Trophoblast cell (in vitro differentiated cells and primary cell): Measurements from ENCODE around the gene DGKD.

Experiments
- DNase-seq, 2 donors: peaks; one replicate each; pipeline ENCODE4 v3.0.0-alpha.2; 2016
- H2AFZ ChIP-seq: 2 replicates; pipeline ENCODE4 v1.6.1; 2013; ENCODE audit warnings: low read length, moderate library complexity, mild to moderate bottlenecking; ENCODE audit not compliant: insufficient read depth, poor library complexity
- H2AK5ac ChIP-seq: 2 replicates; pipeline ENCODE4 v1.6.1; 2013; ENCODE audit warnings: mild to moderate bottlenecking, low read length
- H2BK120ac ChIP-seq: 2 replicates; pipeline ENCODE4 v1.6.1; 2013; ENCODE audit warnings: low read length, mild to moderate bottlenecking, moderate library complexity; ENCODE audit not compliant: insufficient read depth, poor library complexity
- H2BK12ac ChIP-seq: 2 replicates; pipeline ENCODE4 v1.6.1; 2013; ENCODE audit warnings: mild to moderate bottlenecking, low read length, moderate library complexity
- H2BK5ac ChIP-seq: 2 replicates; pipeline ENCODE4 v1.6.1; 2013; ENCODE audit warnings: low read length, low read depth, moderate library complexity, mild to moderate bottlenecking; ENCODE audit not compliant: poor library complexity
- H3K14ac ChIP-seq: 2 replicates; pipeline ENCODE4 v1.6.1; 2013; ENCODE audit warnings: mild to moderate bottlenecking, low read length
- H3K18ac ChIP-seq: 2 replicates; pipeline ENCODE4 v1.6.1; 2013; ENCODE audit warnings: mild to moderate bottlenecking, low read length
- H3K23ac ChIP-seq: 2 replicates; pipeline ENCODE4 v1.6.1; 2013; ENCODE audit warnings: low read length
- H3K27ac ChIP-seq: 2 replicates; pipeline ENCODE4 v1.5.1; 2013; ENCODE audit warnings: low read depth, mild to moderate bottlenecking, inconsistent platforms, low read length, moderate library complexity
- H3K27me3 ChIP-seq: 2 replicates; pipeline ENCODE4 v1.6.1; 2013; ENCODE audit warnings: inconsistent platforms, mild to moderate bottlenecking, low read length, moderate library complexity; ENCODE audit not compliant: insufficient read depth
- H3K36me3 ChIP-seq, 2 experiments: 1 replicate in 1 of 2; 2 replicates in 1 of 2; pipeline ENCODE4 v1.6.1; 2013; ENCODE audit warnings: low read length in 2 of 2, mild to moderate bottlenecking in 2 of 2, moderate library complexity in 1 of 2; ENCODE audit not compliant: insufficient read depth in 2 of 2, control insufficient read depth in 1 of 2
- H3K4ac ChIP-seq: 2 replicates; pipeline ENCODE4 v1.6.1; 2013; ENCODE audit warnings: low read depth, mild to moderate bottlenecking, low read length, moderate library complexity
- H3K4me1 ChIP-seq, 2 experiments: 1 replicate in 1 of 2; 2 replicates in 1 of 2; pipeline ENCODE4 v1.6.1; 2013; ENCODE audit warnings: low read length in 2 of 2, mild to moderate bottlenecking in 2 of 2, moderate library complexity in 1 of 2; ENCODE audit not compliant: insufficient read depth in 2 of 2, control insufficient read depth in 1 of 2
- H3K4me2 ChIP-seq: 2 replicates; pipeline ENCODE4 v1.6.1; 2013; ENCODE audit warnings: inconsistent platforms, mild to moderate bottlenecking, low read length, moderate library complexity
- H3K4me3 ChIP-seq: 2 replicates; pipeline ENCODE4 v1.5.1; 2013; ENCODE audit warnings: mild to moderate bottlenecking, low read depth, low read length, inconsistent platforms
- H3K79me1 ChIP-seq: one replicate; pipeline ENCODE4 v1.6.1; 2013; ENCODE audit warnings: low read length
- H3K79me2 ChIP-seq: 2 replicates; pipeline ENCODE4 v1.6.1; 2013; ENCODE audit warnings: low read length, mild to moderate bottlenecking; ENCODE audit not compliant: control insufficient read depth, insufficient read depth, poor library complexity
- H3K9ac ChIP-seq: 2 replicates; pipeline ENCODE4 v1.6.1; 2013; ENCODE audit warnings: mild to moderate bottlenecking, low read length
- H3K9me3 ChIP-seq: 2 replicates; pipeline ENCODE4 v1.6.1; 2013; ENCODE audit warnings: low read depth, mild to moderate bottlenecking, control low read depth, inconsistent platforms, low read length; ENCODE audit not compliant: insufficient read depth
- H4K12ac ChIP-seq: 2 replicates; pipeline ENCODE4 v1.6.1; 2013; ENCODE audit warnings: low read depth, mild to moderate bottlenecking, low read length, moderate library complexity
- H4K8ac ChIP-seq: 2 replicates; pipeline ENCODE4 v1.6.1; 2013; ENCODE audit warnings: low read depth, mild to moderate bottlenecking, low read length, moderate library complexity
- H4K91ac ChIP-seq: one replicate; pipeline ENCODE4 v1.6.1; 2013; ENCODE audit warnings: low read depth, mild to moderate bottlenecking, low read length, moderate library complexity
- WGBS: extraction: QIAGEN DNeasy Blood & Tissue Kit; methylation state at CpG from one replicate; pipeline ENCODE4 v1.1.7; 2013; ENCODE audit warnings: missing lambda C conversion rate; ENCODE audit not compliant: insufficient read length, insufficient coverage; ENCODE audit errors: extremely low coverage; 5-methylcytosine and 5-hydroxymethylcytosine counted together

DGKD gene

GRCh38 chr2:233462202-233462785 lies 108.0 kb downstream of the DGKD start:
- Histone ChIP-seq H2BK120ac (no peak overlapping the region), H3K79me1 (no peaks in the 10 kb centered on the region), H2AK5ac (no peak overlapping the region), H4K91ac (no peak overlapping the region), H3K9ac (no peak overlapping the region), H3K18ac (no peak overlapping the region), H3K27me3 (no peaks in the 10 kb centered on the region), H2AFZ (no peak overlapping the region), H3K36me3 (peaks cover 58 to 66% of the 10 kb centered on the region in 2 experiments), H3K9me3 (no peaks in the 10 kb centered on the region), H3K4me1 (no peaks in the 10 kb centered on the region), H3K23ac (no peak overlapping the region), H4K8ac (no peak overlapping the region), H2BK5ac (no peak overlapping the region), H2BK12ac (no peak overlapping the region), H3K4me2 (no peak overlapping the region), H3K79me2 (no peaks in the 10 kb centered on the region), H3K4me3 (no peak overlapping the region), H3K27ac (no peak overlapping the region), H3K4ac (no peak overlapping the region), H4K12ac (no peak overlapping the region), H3K14ac (no peak overlapping the region)
- WGBS: no CpG with 5 or more reads among the region's 25 CpGs
- DNase-seq: no peak

- H3K9ac ChIP-seq: no peak overlapping the region
- H3K27me3 ChIP-seq: no peaks in the 10 kb centered on the region
- H3K4me1 ChIP-seq: no peaks in the 10 kb centered on the region
- no peak overlapping the region for H2BK5ac ChIP-seq
- H2BK120ac ChIP-seq: no peak overlapping the region
- H3K79me1 ChIP-seq: no peaks in the 10 kb centered on the region
- no peak for DNase-seq
- H3K27ac ChIP-seq: no peak overlapping the region
- peaks cover 58 to 63% of the 10 kb centered on the region in 2 experiments for H3K36me3 ChIP-seq
- no peak overlapping the region for H3K14ac ChIP-seq
- H3K9me3 ChIP-seq: no peaks in the 10 kb centered on the region
- H3K4me2 ChIP-seq: no peak overlapping the region
- no peak overlapping the region for H4K91ac ChIP-seq
- no peak overlapping the region for H3K18ac ChIP-seq
- over 99% methylated on average over 8 of the region's 21 CpGs for WGBS
- H4K12ac ChIP-seq: no peak overlapping the region
- no peaks in the 10 kb centered on the region for H3K79me2 ChIP-seq
- no peak overlapping the region for H3K4ac ChIP-seq
- H2BK12ac ChIP-seq: no peak overlapping the region
- H3K4me3 ChIP-seq: no peak overlapping the region
- H2AK5ac ChIP-seq: no peak overlapping the region
- H2AFZ ChIP-seq: no peak overlapping the region
- no peak overlapping the region for H4K8ac ChIP-seq
- H3K23ac ChIP-seq: no peak overlapping the region
Measured at GRCh38 chr2:233462826-233463470, 108.7 kb downstream of the DGKD start.

- H3K18ac ChIP-seq: no peak overlapping the region
- no peak overlapping the region for H2AFZ ChIP-seq
- no peak overlapping the region for H3K9ac ChIP-seq
- H3K4me1 ChIP-seq: no peaks in the 10 kb centered on the region
- H3K4me3 ChIP-seq: no peak overlapping the region
- H2BK12ac ChIP-seq: no peak overlapping the region
- H3K27ac ChIP-seq: no peak overlapping the region
- no peaks in the 10 kb centered on the region for H3K9me3 ChIP-seq
- no peak overlapping the region for H4K12ac ChIP-seq
- H3K79me2 ChIP-seq: no peaks in the 10 kb centered on the region
- H3K4ac ChIP-seq: no peak overlapping the region
- no peaks in the 10 kb centered on the region for H3K79me1 ChIP-seq
- no peak overlapping the region for H2BK5ac ChIP-seq
- no peak for DNase-seq
- 100% methylated on average over 8 of the region's 16 CpGs for WGBS
- peaks cover 60 to 66% of the 10 kb centered on the region in 2 experiments for H3K36me3 ChIP-seq
- no peak overlapping the region for H3K14ac ChIP-seq
- no peak overlapping the region for H2AK5ac ChIP-seq
- H4K8ac ChIP-seq: no peak overlapping the region
- no peak overlapping the region for H2BK120ac ChIP-seq
- no peak overlapping the region for H3K4me2 ChIP-seq
- no peak overlapping the region for H3K23ac ChIP-seq
- no peaks in the 10 kb centered on the region for H3K27me3 ChIP-seq
- H4K91ac ChIP-seq: no peak overlapping the region
Measured at GRCh38 chr2:233463586-233463985, 109.3 kb downstream of the DGKD start.

GRCh38 chr2:233464056-233464455 lies 109.8 kb downstream of the DGKD start:
- no peak overlapping the region for H2AK5ac ChIP-seq
- H3K23ac ChIP-seq: no peak overlapping the region
- H3K4me1 ChIP-seq: no peaks in the 10 kb centered on the region
- no peak overlapping the region for H3K9ac ChIP-seq
- no peak overlapping the region for H3K14ac ChIP-seq
- no peaks in the 10 kb centered on the region for H3K79me1 ChIP-seq
- no peak overlapping the region for H4K8ac ChIP-seq
- no CpG with 5 or more reads among the region's 19 CpGs for WGBS
- no peak overlapping the region for H2BK120ac ChIP-seq
- no peak for DNase-seq
- H3K9me3 ChIP-seq: no peaks in the 10 kb centered on the region
- H3K4me2 ChIP-seq: no peak overlapping the region
- peaks cover 61 to 65% of the 10 kb centered on the region in 2 experiments for H3K36me3 ChIP-seq
- H3K4me3 ChIP-seq: no peak overlapping the region
- no peak overlapping the region for H2BK12ac ChIP-seq
- no peak overlapping the region for H4K12ac ChIP-seq
- H3K79me2 ChIP-seq: no peaks in the 10 kb centered on the region
- no peak overlapping the region for H3K27ac ChIP-seq
- no peak overlapping the region for H4K91ac ChIP-seq
- H2AFZ ChIP-seq: no peak overlapping the region
- H3K27me3 ChIP-seq: no peaks in the 10 kb centered on the region
- no peak overlapping the region for H3K4ac ChIP-seq
- no peak overlapping the region for H2BK5ac ChIP-seq
- no peak overlapping the region for H3K18ac ChIP-seq
